Measurements from ENCODE around the gene CERK. TPM values are rescaled to one million over a fixed set of nuclear protein-coding genes. Genes with fewer than 3 reads are reported as not detected.

CERK gene
- total and polyA plus RNA-seq, 8 donors = 12.7 to 32.7 (median 29.5) TPM

- FAIRE-seq (no peak), DNase-seq (peak in 1 of 6 donors; percentile 16), ATAC-seq (peak in 2 of 4 donors; percentile 37 to 58)
- peaks cover 3 to 91% (median 28%) of the 10 kb centered on the region in 3 donors for H3K36me3 ChIP-seq
- WGBS, 2 donors = 84 to 86% methylated on average over 17 of the region's 17 CpGs
- H3K27ac ChIP-seq = no peak overlapping the region
- H3K9me3 ChIP-seq = no peaks in the 10 kb centered on the region
- H3K4me1 ChIP-seq = no peaks in the 10 kb centered on the region
- H3K27me3 ChIP-seq = no peaks in the 10 kb centered on the region
- TF ChIP-seq CTCF (IDR thresholded peaks at IDR 0.05) = no peak
- intact Hi-C loops (cut with DNase I) = no loop called here
- H3K4me3 ChIP-seq = no peak overlapping the region
These were observed 44.2 kb downstream of the CERK start for GRCh38 chr22:46693634-46694415.

- intact Hi-C loops (cut with DNase I) = no loop called here
- no peak overlapping the region for H3K27ac ChIP-seq
- H3K4me3 ChIP-seq = no peak overlapping the region
- no peaks in the 10 kb centered on the region for H3K27me3 ChIP-seq
- ATAC-seq (no peak), FAIRE-seq (no peak), DNase-seq (peak in 1 of 6 donors; percentile 22)
- no peak for TF ChIP-seq CTCF (IDR thresholded peaks at IDR 0.05)
- 90 to 94% methylated on average over 17 of the region's 17 CpGs for WGBS, 2 donors
- peaks cover 0 to 3% (median 3%) of the 10 kb centered on the region in 3 donors for H3K4me1 ChIP-seq
- H3K9me3 ChIP-seq = no peaks in the 10 kb centered on the region
- peaks cover 3 to 80% (median 16%) of the 10 kb centered on the region in 3 donors for H3K36me3 ChIP-seq
These were observed 46.5 kb downstream of the CERK start for GRCh38 chr22:46691571-46691970.

- no peak for TF ChIP-seq CTCF (IDR thresholded peaks at IDR 0.05)
- Histone ChIP-seq H3K4me3 (no peak overlapping the region), H3K27me3 (no peaks in the 10 kb centered on the region), H3K36me3 (peaks cover 3 to 66% (median 6%) of the 10 kb centered on the region in 3 donors), H3K9me3 (no peaks in the 10 kb centered on the region), H3K4me1 (peaks cover 12 to 17% (median 16%) of the 10 kb centered on the region in 3 donors), H3K27ac (no peak overlapping the region)
- intact Hi-C loops (cut with DNase I) = no loop called here
- no peak for FAIRE-seq
- WGBS, 2 donors = 96 to 97% methylated on average over 20 of the region's 20 CpGs
- peak in 1 of 6 donors; percentile 23 for DNase-seq
- ATAC-seq = no peak
These were observed 47.9 kb downstream of the CERK start for GRCh38 chr22:46690146-46690545.

- no peak overlapping the region for H3K4me3 ChIP-seq
- ATAC-seq (no peak), FAIRE-seq (no peak), DNase-seq (peak in 1 of 6 donors; percentile 62)
- 88 to 89% methylated on average over 11 of the region's 11 CpGs for WGBS, 2 donors
- no peaks in the 10 kb centered on the region for H3K27me3 ChIP-seq
- intact Hi-C loops (cut with DNase I) = no loop called here
- no peak overlapping the region for H3K27ac ChIP-seq
- H3K4me1 ChIP-seq = peaks cover 13 to 26% (median 18%) of the 10 kb centered on the region in 3 donors
- no peaks in the 10 kb centered on the region for H3K9me3 ChIP-seq
- peaks cover 0 to 54% (median 3%) of the 10 kb centered on the region in 3 donors for H3K36me3 ChIP-seq
- no peak for TF ChIP-seq CTCF (IDR thresholded peaks at IDR 0.05)
These were observed 49.1 kb downstream of the CERK start for GRCh38 chr22:46688949-46689348.

GRCh38 chr22:46687460-46687859 lies 50.6 kb downstream of the CERK start:
- no peak overlapping the region for H3K27ac ChIP-seq
- peaks cover 13 to 26% (median 18%) of the 10 kb centered on the region in 3 donors for H3K4me1 ChIP-seq
- peaks cover 0 to 43% (median 3%) of the 10 kb centered on the region in 3 donors for H3K36me3 ChIP-seq
- intact Hi-C loops (cut with DNase I) = no loop called here
- ATAC-seq (no peak), FAIRE-seq (no peak), DNase-seq (peak in 1 of 6 donors; percentile 70)
- TF ChIP-seq CTCF (IDR thresholded peaks at IDR 0.05) = no peak
- H3K9me3 ChIP-seq = no peaks in the 10 kb centered on the region
- no peak overlapping the region for H3K4me3 ChIP-seq
- no peaks in the 10 kb centered on the region for H3K27me3 ChIP-seq
- 86 to 93% methylated on average over 15 of the region's 15 CpGs for WGBS, 2 donors
